Amygdala (tissue), 56 donors: ENCODE results near the gene P3H2.

Source experiments
- DNase-seq, 56 donors: peaks; one replicate each; lab custom pipeline; 2025; lab: John Stamatoyannopoulos, UW

Gene P3H2

DNA sequence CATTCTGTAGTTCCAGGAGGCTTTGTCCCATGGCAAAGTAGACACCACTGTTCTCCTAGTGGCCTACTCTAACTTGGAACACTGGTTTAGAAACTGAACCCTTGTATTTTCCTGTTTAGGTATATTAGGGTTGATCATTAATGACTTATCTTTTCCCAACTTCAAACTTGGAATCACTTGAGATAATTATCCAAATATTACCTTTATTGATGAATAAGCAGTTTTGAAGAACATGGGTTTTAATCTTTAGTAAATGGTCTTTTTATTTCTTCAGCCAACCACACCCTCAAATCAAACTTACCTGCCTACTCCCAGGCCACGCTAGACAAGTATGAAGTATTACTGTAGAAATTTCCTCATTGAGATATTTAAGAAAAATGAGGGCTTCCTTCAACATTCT lies 6.5 kb upstream of the P3H2 start:
- DNase-seq: no peak

DNA sequence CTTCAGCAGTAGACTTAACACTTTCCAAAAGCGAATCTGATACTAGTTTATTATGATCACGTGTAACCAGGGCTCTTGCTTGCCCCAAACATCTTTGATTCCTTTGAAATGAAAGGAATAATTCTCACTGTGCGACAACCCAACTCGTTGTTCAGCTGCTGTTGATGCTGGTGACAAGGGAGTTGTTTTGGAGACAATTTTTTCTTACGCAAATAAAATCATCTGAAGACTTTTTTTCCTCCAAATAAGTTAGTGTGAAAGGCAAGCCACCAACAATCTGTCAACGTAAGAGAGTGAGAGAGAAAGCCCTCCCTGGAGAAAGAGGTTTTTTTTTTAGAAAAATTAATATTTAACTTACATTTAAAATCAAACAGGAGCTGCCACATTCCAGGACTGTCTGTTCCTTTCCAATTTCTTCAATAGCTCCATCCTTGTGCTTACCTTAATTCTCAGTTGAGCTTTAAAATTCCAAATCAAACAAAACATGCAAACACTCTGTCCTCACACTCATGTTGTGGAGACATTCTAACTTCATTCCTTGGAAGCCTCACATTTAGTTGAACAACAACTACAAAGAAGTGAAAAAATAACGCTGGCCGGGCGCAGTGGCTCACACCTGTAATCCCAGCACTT lies 4.9 kb upstream of the P3H2 start:
- DNase-seq: no peak

DNA sequence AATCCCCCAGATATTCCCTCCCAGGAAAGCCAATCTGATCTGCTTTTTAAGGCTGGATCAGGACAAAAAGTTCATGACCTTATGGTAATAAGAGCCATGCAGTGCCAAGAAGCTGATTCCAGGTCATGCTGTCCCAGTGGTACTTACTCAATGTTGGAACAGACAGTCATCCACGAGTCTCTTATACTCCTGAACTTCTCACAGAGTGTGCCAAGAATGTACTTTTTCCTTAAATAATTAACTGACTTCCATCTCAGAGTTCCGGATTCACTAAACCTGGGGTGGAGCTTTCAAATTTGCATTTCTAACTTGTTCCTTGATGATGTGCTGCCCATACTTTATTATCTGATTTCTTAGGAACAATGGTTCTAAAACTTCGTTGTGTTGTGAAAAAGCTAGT lies 3.4 kb upstream of the P3H2 start:
- DNase-seq: no peak

DNA sequence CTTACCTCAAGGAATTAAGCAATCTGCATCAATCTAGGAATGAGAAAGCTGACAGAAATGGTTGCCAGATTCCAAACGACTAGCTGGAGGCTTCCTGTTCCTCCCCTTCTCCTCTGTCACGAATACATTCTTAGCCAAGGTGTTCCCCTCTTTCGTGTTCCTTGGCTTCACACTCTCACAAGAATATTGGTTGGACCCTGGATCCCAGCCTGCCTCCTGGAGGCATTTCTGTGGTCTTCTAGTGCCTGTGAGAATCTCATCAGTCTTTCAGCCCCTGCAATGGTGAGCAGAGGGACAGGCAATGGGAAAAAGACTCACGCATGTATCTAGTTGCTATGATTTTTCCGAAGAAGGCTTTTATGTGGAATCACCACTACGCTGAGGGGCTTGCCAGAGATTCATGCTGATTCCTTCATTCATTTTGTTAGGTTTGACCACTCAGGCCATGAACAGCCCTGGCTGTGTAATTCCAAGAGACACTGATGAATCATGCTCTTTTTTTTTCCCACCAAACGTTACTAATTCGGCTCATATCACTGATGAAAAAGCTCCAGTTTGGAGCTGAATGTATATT lies 1.6 kb upstream of the P3H2 start:
- no peak for DNase-seq

DNA sequence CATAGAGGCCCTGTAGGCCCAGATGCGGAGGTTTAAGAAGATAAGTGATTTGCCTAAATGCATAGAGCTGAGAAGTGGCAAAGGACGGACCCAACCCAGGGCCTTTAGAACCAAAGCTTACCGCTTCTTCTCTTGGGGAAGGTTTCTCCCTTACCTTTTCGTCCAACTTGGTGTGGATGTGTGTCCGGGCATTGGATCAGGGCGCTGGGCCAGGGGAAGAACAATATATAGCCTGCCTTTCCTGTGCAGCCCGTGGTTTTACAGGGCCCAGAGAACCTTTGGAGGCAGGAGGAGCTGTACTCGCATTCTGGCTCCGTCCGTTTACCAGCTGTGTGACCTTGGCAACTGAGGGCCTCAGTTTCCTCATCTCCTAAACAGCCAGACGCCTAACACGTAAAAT lies 686 bp upstream of the P3H2 start:
- DNase-seq: peak in 1 of 56 donors; percentile 1

DNA sequence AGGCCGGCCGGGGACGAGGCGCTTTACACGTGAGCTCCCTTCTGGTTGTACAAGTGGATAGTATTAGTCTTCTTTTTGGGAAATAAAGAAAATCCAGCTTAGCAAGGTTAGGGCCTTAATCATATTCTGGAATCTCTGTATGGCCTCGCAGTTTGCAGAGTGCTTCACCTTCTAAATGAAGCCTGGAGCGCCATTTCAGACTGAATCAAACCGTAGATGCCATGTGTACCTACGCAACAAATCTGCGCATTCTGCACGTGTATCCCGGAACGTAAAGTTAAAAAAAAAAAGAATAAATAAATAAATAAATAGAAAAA lies 322 bp upstream of the P3H2 start:
- DNase-seq: no peak

DNA sequence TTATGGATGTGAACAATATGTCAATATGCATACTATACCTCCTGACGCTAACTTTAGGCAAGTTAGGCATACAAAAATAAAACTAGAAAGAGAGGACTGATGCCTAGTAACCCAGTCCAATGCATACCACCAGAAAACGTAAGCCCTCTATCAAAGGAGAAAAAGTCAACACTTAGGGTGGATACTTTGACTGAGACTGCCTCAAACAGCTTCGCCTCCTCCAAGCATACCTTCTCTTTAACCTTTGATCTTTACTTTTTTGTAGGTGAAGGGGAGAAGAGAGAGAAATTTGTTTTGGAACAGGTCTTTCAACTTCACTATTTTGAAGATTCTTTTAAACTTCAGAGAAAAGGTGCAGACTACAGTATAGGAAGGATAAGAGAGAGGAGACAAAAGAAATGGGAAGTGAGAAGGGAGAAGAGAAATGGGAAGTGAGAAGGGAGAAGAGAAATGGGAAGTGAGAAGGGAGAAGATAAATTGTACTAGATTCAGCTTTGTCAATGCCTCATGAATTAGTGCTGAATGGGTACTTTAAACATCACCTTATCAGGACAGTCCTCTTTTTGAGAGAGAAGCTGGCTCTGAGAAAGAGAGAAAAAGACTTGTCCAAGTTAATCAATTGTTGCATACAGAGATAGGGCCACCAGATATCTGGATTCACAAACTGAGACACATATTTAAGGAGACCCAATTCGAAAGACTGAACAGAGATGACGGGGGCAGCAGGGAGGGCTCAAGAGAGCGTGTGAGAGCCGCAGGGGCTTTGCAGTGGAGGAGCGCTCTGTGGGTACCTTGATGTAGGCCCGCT lies 1.0 kb downstream of the P3H2 start:
- no peak for DNase-seq

DNA sequence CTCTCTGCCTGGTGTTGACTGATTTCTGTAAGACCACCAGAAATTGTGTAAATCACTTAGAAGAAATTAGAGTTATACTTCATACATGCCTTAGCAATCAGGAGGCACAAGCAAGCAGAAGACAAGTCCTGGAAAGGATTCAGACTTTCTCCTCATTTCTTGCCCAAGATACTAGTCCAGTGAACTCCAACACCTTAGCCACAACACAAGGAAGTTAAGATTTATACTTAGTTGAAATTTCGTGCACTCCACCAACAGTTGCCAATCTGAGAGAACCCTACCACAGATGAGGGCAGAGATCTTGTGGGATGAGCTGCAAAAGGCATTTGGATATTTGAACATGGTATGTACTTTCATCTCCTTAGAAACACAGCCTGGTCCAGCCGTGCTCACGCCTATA lies 2.3 kb downstream of the P3H2 start:
- DNase-seq: no peak

DNA sequence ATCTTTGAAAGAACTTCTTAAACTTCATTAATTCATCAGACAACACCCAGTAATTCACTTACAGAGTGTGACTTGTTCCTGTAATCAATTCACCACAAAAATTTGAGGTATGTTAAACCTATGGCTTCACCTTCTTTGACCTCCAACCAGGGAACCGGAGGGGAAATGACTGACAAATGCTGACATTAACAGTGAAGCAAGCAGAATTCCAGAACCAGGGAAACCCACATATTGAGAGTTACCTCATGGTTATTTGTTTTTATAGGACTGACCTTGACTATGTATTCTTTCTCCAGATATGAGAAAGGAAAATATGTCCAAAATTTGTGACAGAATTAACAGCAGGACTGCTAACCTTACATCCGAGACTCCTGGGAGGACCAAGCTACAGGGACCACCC lies 2.7 kb downstream of the P3H2 start:
- no peak for DNase-seq

DNA sequence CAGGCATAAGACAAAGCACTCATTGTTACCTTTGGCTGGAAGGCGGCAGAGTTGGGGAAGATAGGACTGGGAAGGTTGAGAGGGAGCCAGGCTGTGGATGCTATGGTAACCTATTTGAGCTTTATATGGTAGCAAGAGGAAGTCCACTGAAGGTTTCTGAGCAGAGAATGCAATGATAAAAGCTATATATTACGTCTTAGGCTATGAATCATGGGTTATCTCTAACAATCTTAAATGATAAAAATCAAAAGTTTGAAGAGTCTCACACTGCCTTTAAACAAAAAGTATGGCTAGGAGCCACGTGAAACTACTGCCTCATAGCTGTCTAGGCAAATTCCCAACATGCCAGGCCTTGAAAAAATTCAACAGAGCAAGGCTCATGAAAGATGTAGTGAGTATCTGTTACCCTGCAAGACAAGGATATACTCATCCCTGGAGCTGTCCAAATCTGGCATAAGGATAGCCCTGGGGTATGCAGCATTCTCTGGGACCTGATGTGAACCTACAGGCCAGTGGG lies 4.1 kb downstream of the P3H2 start:
- no peak for DNase-seq

DNA sequence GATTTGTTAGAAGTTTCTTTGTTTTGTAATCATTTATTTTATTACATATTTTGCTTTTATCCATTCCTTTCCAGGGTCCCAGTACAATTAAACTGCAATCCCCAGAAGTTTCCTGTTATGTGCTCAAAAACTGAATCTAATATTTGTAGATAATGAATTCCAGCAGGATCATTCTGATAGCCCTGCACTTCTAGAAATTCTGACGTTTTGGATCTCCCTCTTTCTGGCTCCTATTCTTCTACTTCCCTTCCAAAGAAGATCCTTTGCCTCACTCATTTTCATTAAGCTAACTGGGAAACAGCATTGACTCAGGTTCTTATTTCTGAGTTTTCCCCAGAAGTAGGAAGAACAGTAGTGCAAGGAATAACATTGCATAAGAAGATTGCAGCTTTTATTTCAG lies 9.9 kb downstream of the P3H2 start:
- no peak for DNase-seq

DNA sequence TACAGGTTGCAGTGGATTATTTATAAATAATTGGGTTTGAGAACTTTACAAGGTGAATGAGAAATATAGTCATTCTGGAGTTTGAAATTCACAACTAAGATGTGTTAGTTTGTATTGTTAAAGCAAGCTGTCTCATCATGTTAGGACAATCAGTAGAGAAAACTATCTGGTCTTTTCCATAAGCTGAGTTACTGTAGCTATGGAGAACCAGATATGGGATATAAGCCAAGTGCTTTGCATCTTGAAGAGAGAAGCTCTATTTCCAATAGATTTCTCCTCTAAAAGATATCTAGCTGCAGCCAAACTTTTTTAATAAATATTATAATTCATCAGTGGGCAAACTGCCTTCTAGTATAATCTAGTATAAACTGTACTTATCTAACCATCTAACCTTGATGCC lies 11.3 kb downstream of the P3H2 start:
- DNase-seq: no peak

DNA sequence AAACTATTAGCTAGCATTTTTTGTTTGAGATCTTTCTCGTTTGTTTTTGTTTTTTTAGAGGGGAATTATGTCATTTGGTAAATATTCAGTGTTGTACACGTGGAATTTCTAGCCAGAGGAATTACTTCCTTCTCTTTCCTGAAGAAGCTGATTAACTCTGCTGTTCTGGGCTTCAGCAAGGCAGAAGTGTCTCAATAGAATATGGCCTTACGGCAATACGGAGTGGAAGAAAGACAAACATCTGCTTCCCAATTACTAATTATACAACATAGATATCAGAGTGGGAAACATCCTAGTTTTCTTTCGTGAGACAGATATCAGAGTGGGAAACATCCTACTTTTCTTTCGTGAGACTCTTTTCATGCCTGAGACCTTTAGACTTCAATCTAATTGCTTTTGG lies 11.9 kb downstream of the P3H2 start:
- no peak for DNase-seq

DNA sequence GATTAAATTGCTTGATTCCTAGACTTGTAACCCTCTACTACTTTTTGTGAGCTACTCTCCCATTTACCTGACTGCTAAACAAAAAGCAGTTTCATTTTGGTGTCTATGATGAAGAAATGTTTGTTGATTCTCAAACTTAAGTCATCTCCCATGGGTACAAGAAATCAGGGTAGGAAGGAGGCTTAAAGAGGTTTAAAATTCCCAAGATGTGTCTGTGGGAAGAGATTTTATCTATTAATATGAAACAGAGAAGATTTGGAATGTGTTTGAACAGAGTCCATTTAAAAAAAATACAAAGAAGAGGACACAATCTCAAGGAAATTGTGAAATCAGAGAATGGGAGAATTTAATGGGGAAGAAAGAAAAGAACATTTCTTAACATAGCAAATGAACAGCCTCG lies 14.8 kb downstream of the P3H2 start:
- no peak for DNase-seq

DNA sequence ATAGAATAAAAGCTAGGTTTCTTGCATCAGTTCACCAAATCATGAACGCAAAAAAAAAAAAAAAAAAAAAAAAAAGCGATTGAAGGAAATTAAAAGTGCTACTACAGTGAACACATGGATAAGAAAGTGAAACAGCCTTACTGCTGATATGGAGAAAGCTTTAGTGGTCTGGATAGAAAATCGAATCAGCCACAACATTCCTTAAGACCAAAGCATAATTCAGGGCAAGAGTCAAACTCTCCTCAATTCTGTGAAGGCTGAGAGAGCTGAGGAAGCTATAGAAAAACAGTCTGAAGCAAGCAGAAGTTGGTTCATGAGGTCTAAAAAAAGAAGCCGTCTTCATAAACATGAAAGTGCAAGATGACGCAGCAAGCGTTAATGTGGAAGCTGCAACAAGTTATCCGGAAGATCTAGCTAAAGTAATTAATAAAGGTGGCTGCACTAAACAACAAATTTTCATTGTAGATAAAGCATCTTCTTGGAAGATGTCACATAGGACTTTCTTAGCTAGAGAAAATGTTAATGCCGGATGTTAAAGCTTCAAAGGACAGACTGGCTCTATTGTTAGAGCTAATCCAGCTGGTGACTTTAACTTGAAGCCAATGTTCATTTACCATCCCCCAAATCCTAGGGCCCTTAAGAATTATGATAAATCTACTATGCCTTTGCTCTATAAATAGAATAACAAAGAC lies 19.2 kb downstream of the P3H2 start:
- peak in 1 of 56 donors; percentile 11 for DNase-seq

DNA sequence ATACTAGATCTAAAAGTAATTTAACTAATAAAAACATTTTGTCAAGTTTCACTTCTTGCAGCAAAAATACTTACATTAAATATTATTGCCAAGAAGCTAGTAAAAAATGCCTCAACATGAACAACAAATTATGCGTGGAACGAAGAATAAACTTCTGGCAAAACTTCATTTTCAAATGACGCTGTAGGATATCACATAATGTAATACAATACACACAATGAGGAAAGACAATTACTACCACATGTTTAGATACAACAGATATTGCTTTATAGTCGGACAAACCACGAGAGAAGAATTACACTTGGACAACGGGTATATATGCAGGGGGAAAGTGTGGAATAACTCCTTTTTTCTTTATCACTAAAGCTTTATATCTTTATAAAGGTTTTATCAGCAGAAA lies 21.6 kb downstream of the P3H2 start:
- DNase-seq: no peak

DNA sequence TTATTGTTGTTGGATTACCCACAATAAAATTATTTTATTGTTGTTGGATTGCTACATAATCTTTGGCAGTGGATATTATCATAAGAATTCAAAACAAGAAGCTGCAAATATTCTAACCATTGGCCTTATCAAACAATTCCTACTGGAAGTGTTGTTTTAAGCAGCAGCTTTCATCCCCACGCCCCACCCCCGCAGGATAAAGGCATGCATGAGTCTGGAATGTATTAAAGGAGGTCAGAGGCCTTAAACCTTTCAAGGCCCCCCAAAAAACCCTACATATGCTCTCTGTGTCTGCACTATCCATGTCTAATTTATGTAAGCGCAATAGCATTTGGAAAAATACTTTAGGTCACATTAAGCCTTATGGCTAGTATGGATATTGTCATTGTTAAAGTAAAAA lies 23.1 kb downstream of the P3H2 start:
- DNase-seq: no peak

DNA sequence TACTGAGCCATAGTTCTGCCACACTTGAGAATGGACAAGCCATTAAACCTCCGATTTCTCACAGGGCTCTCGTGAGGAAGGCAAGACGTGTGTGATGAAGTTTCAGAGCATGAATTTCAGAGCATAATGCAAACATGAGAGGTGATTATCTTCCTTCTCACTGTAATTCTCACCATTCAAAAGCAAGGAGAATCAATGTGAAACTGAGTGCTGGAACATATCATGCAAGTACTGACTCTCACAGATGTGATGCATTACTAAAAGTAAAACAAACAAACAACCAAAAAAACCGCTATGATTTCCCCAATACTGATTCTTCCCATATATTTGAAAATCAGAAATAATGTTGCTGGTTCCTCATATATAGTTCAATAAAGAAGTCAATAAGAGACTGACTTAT lies 23.7 kb downstream of the P3H2 start:
- no peak for DNase-seq

DNA sequence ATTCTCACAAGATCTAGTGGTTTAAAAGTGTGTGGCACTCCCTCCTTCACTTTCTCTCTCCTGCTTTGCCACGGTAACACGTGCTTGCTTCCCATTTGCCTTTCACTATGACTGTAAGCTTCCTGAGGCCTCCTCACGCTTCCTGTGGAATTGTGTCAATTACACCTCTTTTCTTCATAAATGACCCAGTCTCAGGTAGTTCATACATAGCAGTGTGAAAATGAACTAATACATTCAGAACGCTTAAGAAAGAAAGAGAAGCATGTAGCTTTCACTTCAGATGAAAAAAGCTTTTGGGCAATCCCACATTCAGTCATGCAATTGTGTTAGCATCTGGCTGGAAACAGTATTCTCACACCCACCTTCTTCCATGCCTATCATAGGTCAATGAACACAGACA lies 24.4 kb downstream of the P3H2 start:
- no peak for DNase-seq

DNA sequence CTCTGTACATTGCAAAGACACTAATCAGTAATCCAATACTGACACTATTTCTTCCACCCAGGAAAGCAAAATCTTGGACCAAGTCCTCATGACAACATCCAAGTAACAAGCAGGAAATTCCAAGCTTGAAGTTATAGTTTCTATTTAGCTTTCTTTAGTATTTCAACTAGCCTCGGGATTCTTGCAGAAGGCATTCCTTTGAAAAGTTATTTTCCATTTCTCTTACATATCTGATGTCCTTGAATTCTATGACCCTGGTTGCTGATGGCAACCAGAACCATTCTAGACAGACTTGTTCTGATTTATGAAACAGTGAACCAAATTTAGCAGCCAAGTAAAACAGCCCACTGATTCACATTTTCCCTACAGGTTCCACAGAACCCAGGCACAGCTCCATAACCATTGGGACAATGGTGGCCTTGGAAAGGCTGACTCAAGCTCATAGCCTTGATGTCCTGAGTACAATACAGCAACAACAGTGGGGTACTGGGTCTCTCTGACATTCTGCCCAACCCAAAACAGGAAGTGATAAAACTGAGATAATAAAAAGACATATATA lies 26.5 kb downstream of the P3H2 start:
- DNase-seq: no peak

DNA sequence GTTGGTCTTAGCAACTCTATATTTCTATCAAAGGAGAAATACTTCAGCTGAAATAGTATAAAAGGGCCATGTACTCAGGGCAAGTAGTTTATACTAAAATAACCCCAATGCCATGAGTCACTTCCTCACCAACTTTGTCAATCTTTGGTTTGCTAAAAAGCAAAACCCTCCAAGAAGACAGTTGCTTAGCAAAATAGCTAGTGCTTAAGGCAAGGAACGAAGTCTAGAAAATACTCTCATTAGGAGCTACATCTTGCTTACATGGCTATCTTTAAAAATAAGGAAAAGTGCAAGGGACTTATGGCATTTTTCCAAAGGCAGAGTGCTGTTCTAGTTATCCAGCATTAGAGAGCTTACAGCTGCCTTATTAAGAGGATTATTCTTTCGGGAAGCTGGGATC lies 28.4 kb downstream of the P3H2 start:
- DNase-seq: no peak
